ENCODE data around the gene GDF2.

Gene GDF2

GRCh38 chr10:47322300-47323061 is at the start of gene GDF2:
TSS of gene GDF2 (plus strand) at chr10:47322454. CDS start at chr10:47322669, 215 bp downstream.
- Histone ChIP-seq H3K4me3 (replicated peaks; ENCODE audit: low read depth, low read length) (no peak within 1 kb of the TSS), H3K36me3 (ENCODE audit: control insufficient read depth, insufficient read depth, low read length) (no peaks in the 10 kb centered on the region), H3K27me3 (replicated peaks; ENCODE audit: control insufficient read depth, insufficient read depth, low read length) (no peaks in the 10 kb centered on the region)
- no peak for TF ChIP-seq CTCF (IDR thresholded peaks at IDR 0.05; ENCODE audit: insufficient read depth, low read length, poor library complexity, severe bottlenecking)
- no peak for DNase-seq (ENCODE audit: extremely low read depth, insufficient read length)

GRCh38 chr10:47276071-47276470 is 46.2 kb upstream of the GDF2 start:
- H3K36me3 ChIP-seq (ENCODE audit: control insufficient read depth, insufficient read depth, low read length): no peaks in the 10 kb centered on the region
- no peaks in the 10 kb centered on the region; the same call in 1 of the 2 replicates for H3K27me3 ChIP-seq (replicated peaks; ENCODE audit: control insufficient read depth, insufficient read depth, low read length)
- no peak for TF ChIP-seq CTCF (IDR thresholded peaks at IDR 0.05; ENCODE audit: insufficient read depth, low read length, poor library complexity, severe bottlenecking)
- DNase-seq (ENCODE audit: extremely low read depth, insufficient read length): no peak
- no peak overlapping the region for H3K4me3 ChIP-seq (replicated peaks; ENCODE audit: low read depth, low read length)

- Histone ChIP-seq H3K4me3 (replicated peaks; ENCODE audit: low read depth, low read length) (no peak overlapping the region), H3K36me3 (ENCODE audit: control insufficient read depth, insufficient read depth, low read length) (no peaks in the 10 kb centered on the region), H3K27me3 (replicated peaks; ENCODE audit: control insufficient read depth, insufficient read depth, low read length) (no peaks in the 10 kb centered on the region; the same call in 1 of the 2 replicates)
- no peak for TF ChIP-seq CTCF (IDR thresholded peaks at IDR 0.05; ENCODE audit: insufficient read depth, low read length, poor library complexity, severe bottlenecking)
- DNase-seq (ENCODE audit: extremely low read depth, insufficient read length): no peak
These were observed 45.5 kb upstream of the GDF2 start for GRCh38 chr10:47276576-47277351.

GRCh38 chr10:47277352-47278151 is 44.7 kb upstream of the GDF2 start:
- no peak for TF ChIP-seq CTCF (IDR thresholded peaks at IDR 0.05; ENCODE audit: insufficient read depth, low read length, poor library complexity, severe bottlenecking)
- H3K36me3 ChIP-seq (ENCODE audit: control insufficient read depth, insufficient read depth, low read length): no peaks in the 10 kb centered on the region
- H3K27me3 ChIP-seq (replicated peaks; ENCODE audit: control insufficient read depth, insufficient read depth, low read length): no peaks in the 10 kb centered on the region; the same call in 1 of the 2 replicates
- no peak for DNase-seq (ENCODE audit: extremely low read depth, insufficient read length)
- no peak overlapping the region for H3K4me3 ChIP-seq (replicated peaks; ENCODE audit: low read depth, low read length)

GRCh38 chr10:47278152-47278473 is 44.1 kb upstream of the GDF2 start:
- no peak for DNase-seq (ENCODE audit: extremely low read depth, insufficient read length)

More at GRCh38 chr10:47278152-47278473, 44.1 kb upstream of the GDF2 start:
- no peaks in the 10 kb centered on the region for H3K36me3 ChIP-seq (ENCODE audit: control insufficient read depth, insufficient read depth, low read length)
- no peak overlapping the region for H3K4me3 ChIP-seq (replicated peaks; ENCODE audit: low read depth, low read length)
- H3K27me3 ChIP-seq (replicated peaks; ENCODE audit: control insufficient read depth, insufficient read depth, low read length): no peaks in the 10 kb centered on the region; the same call in 1 of the 2 replicates
- TF ChIP-seq CTCF (IDR thresholded peaks at IDR 0.05; ENCODE audit: insufficient read depth, low read length, poor library complexity, severe bottlenecking): no peak

Data from GM06990 (cell line).